ACHN (cell line): Measurements from ENCODE around the gene RAB43.
"Not testable (repeated sequence)": the region's sequence is repeated elsewhere in the genome, so short reads cannot be mapped to it uniquely, and the experiment has no call there.

Experiments
- DNase-seq: peaks from one replicate; pipeline ENCODE4 v3.0.0-alpha.2; 2015
- in situ Hi-C: cut with HindIII; loops from 2 replicates; pipeline ENCODE4 v1.10.0; 2017; ENCODE audit warnings: low sequenced_read_pairs, low pct_ligation_motif_present, low pct_unique_long_range_greater_than_20kb

Gene RAB43

GRCh38 chr3:129104051-129104450, 17.6 kb downstream of the RAB43 start:
- in situ Hi-C loops = no loop called here
- no peak for DNase-seq

GRCh38 chr3:129103296-129103695, 18.3 kb downstream of the RAB43 start:
- in situ Hi-C loops = no loop called here
- no peak for DNase-seq

GRCh38 chr3:129101370-129102138, 20.1 kb downstream of the RAB43 start:
- DNase-seq = no peak
- in situ Hi-C loops = no loop called here

GRCh38 chr3:129100274-129100673, 21.3 kb downstream of the RAB43 start:
- no peak for DNase-seq
- in situ Hi-C loops = no loop called here

- in situ Hi-C loops = no loop called here
Observed at GRCh38 chr3:129095285-129095684, 26.3 kb downstream of the RAB43 start.

GRCh38 chr3:129088312-129088711, 33.3 kb downstream of the RAB43 start:
- in situ Hi-C loops, DNase-seq: not testable (repeated sequence)

More at GRCh38 chr3:129095285-129095684, 26.3 kb downstream of the RAB43 start:
- DNase-seq = no peak

- in situ Hi-C loops, DNase-seq: not testable (repeated sequence)
Observed at GRCh38 chr3:129087904-129088303, 33.7 kb downstream of the RAB43 start.

GRCh38 chr3:129087138-129087702, 34.4 kb downstream of the RAB43 start:
- no peak for DNase-seq
- in situ Hi-C loops = no loop called here

GRCh38 chr3:129085818-129086217, 35.8 kb downstream of the RAB43 start:
- in situ Hi-C loops = no loop called here

GRCh38 chr3:129085165-129085715, 36.4 kb downstream of the RAB43 start:
- no peak for DNase-seq
- in situ Hi-C loops = no loop called here

More at GRCh38 chr3:129085818-129086217, 35.8 kb downstream of the RAB43 start:
- DNase-seq = no peak

- in situ Hi-C loops = no loop called here
- DNase-seq = no peak
Observed at GRCh38 chr3:129084501-129084900, 37.1 kb downstream of the RAB43 start.

- in situ Hi-C loops = no loop called here
Observed at GRCh38 chr3:129082026-129082425, 39.6 kb downstream of the RAB43 start.

GRCh38 chr3:129081503-129081902, 40.1 kb downstream of the RAB43 start:
- in situ Hi-C loops = no loop called here
- no peak for DNase-seq

More at GRCh38 chr3:129082026-129082425, 39.6 kb downstream of the RAB43 start:
- DNase-seq = no peak

GRCh38 chr3:129078510-129078909, 43.1 kb downstream of the RAB43 start:
- DNase-seq = no peak
- in situ Hi-C loops = no loop called here

- no peak for DNase-seq
- in situ Hi-C loops = no loop called here
Observed at GRCh38 chr3:129077222-129077621, 44.4 kb downstream of the RAB43 start.

GRCh38 chr3:129070086-129070885, 51.3 kb downstream of the RAB43 start:
- in situ Hi-C loops = no loop called here

GRCh38 chr3:129069313-129070085, 52.1 kb downstream of the RAB43 start:
- in situ Hi-C loops, DNase-seq: not testable (repeated sequence)

More at GRCh38 chr3:129070086-129070885, 51.3 kb downstream of the RAB43 start:
- DNase-seq = no peak

GRCh38 chr3:129068291-129068886, 53.2 kb downstream of the RAB43 start:
- DNase-seq = peak; percentile 20

More at GRCh38 chr3:129068291-129068886, 53.2 kb downstream of the RAB43 start:
- in situ Hi-C loops = no loop called here
